Vagina (tissue), 2 donors: ENCODE measurements around the gene NFS1.

Source experiments
- CTCF ChIP-seq, 3 experiments: fragments of 450-650 bp in 2 of 3; fragments of 200-600 bp in 1 of 3; sonication (generic) in 1 of 3; IDR thresholded peaks; one replicate each; pipeline ENCODE4 v1.5.1; 2017 to 2019; ENCODE audit warnings: antibody characterized with exemption in 3 of 3, mild to moderate bottlenecking in 2 of 3, moderate library complexity in 2 of 3
- POLR2A ChIP-seq, 2 donors: fragments of 450-650 bp; IDR thresholded peaks; one replicate each; pipeline ENCODE4 v1.6.1; 2017; ENCODE audit warnings: antibody characterized with exemption in 2 of 2, mild to moderate bottlenecking in 2 of 2, moderate library complexity in 2 of 2
- POLR2AphosphoS5 ChIP-seq, 2 donors: sonication (generic); formaldehyde crosslinking; IDR thresholded peaks; one replicate each; pipeline ENCODE4 v1.9.0; 2017; ENCODE audit warnings: antibody characterized with exemption in 2 of 2, mild to moderate bottlenecking in 2 of 2, low read depth in 1 of 2; ENCODE audit not compliant: insufficient read depth in 1 of 2

GRCh38 chr20:35660122-35660937, 38.8 kb downstream of the NFS1 start:
- TF ChIP-seq CTCF (IDR thresholded peaks at IDR 0.05) (no peak), POLR2AphosphoS5 (IDR thresholded peaks at IDR 0.05; ENCODE audit: insufficient read depth in 1 of 2, low read depth in 1 of 2) (no peak), POLR2A (IDR thresholded peaks at IDR 0.05) (no peak)
